GM23248 (cell line): Measurements from ENCODE around the gene ANTXRL.

Source experiments
- EZH2 ChIP-seq: fragments of 200-600 bp; sonication (generic); IDR thresholded peaks from 2 replicates; pipeline ENCODE4 v1.6.1; 2018; ENCODE audit warnings: antibody characterized with exemption, mild to moderate bottlenecking; ENCODE audit not compliant: insufficient read depth, poor library complexity, severe bottlenecking
- EZH2phosphoT487 ChIP-seq: fragments of 200-600 bp; sonication (generic); IDR thresholded peaks from 2 replicates; pipeline ENCODE4 v1.6.1; 2018; ENCODE audit warnings: antibody characterized with exemption, moderate library complexity, mild to moderate bottlenecking, low read depth; ENCODE audit not compliant: insufficient read depth

DNA sequence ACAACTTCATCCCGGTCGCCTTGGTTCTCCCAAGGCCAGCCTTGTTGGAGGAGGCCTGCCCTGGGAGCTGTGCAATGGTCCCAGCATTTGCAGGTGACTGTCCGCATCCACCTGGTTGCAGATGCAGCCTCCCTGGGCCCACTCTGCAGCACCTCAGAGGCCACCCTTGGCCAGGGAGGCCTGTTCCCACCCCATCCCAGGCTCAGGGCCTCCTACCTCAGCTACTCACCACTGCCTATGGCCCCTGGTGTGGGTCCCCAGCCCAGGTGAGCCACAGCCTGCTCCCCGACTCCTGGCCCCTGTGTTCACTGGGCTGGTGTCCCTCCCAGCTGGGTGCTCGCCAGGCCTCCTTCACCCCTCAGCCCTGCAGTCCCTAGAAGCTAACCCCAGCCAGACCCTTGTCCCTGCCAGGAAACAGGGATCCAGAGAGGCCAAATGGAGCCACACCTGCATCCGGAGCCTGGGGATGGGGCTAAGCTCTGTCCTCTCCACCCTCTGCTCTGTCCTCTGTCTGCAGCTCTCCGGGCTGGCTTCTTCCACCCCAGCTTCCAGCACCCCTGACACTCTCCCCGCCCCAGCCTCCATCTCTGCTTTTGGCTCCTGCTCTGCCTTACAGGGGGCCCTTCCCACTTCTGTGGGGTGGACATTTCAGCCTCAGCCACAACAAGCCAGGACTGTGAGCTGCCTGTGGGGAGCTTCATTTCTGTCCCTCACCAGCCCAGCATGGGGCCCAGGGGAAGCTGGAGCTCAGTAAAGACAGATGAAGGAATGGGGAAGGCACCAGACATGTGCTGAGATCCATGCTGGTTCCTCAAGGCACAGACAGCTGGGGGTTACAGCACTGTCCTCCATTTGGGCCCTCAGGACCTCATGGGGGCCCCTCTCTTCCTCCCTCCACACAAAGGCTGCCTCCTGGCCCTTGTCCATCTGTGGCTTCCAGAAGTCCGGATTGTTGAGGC is 35.6 kb upstream of the ANTXRL start:
- TF ChIP-seq EZH2 = no peak
- TF ChIP-seq EZH2phosphoT487 = no peak
